HG02623 (cell line): Measurements from ENCODE around the gene SUPT20HL2.
"Not testable (repeated sequence)": the region's sequence is repeated elsewhere in the genome, so short reads cannot be mapped to it uniquely, and the experiment has no call there.

ENCODE experiments used
- ATAC-seq: cut with Tn5 transposase; IDR thresholded peaks from one replicate; pipeline ENCODE4 v1.9.1; 2021; ENCODE audit warnings: moderate library complexity; ENCODE audit not compliant: unreplicated experiment

The SUPT20HL2 gene

GRCh38 chrX:24314019-24314635, at the start of gene SUPT20HL2:
SUPT20HL2 (minus strand) TSS chrX:24314069; CDS start chrX:24313315, 754 bp downstream.
- no peak for ATAC-seq

GRCh38 chrX:24362089-24362745, 48.3 kb upstream of the SUPT20HL2 start:
- ATAC-seq = not testable (repeated sequence)

GRCh38 chrX:24360272-24360671, 46.4 kb upstream of the SUPT20HL2 start, which contains the start of gene SUPT20HL1:
SUPT20HL1 (plus strand) TSS chrX:24360639; CDS start chrX:24362761, 2,122 bp downstream.
- ATAC-seq = no peak

- ATAC-seq = no peak
These were observed 43.2 kb upstream of the SUPT20HL2 start for GRCh38 chrX:24357106-24357505.

- no peak for ATAC-seq
These were observed 41.2 kb upstream of the SUPT20HL2 start for GRCh38 chrX:24355095-24355494.

GRCh38 chrX:24350217-24350616, 36.3 kb upstream of the SUPT20HL2 start:
- no peak for ATAC-seq

- no peak for ATAC-seq
These were observed 34.0 kb upstream of the SUPT20HL2 start for GRCh38 chrX:24347881-24348280.

GRCh38 chrX:24343719-24344118, 29.9 kb upstream of the SUPT20HL2 start:
- ATAC-seq = peak; percentile 64

- no peak for ATAC-seq
These were observed 27.9 kb upstream of the SUPT20HL2 start for GRCh38 chrX:24341795-24342194.

GRCh38 chrX:24340501-24340900, 26.6 kb upstream of the SUPT20HL2 start:
- no peak for ATAC-seq

GRCh38 chrX:24339911-24340310, 26.0 kb upstream of the SUPT20HL2 start:
- no peak for ATAC-seq

GRCh38 chrX:24335871-24336270, 22.0 kb upstream of the SUPT20HL2 start:
- no peak for ATAC-seq

- ATAC-seq = no peak
These were observed 20.6 kb upstream of the SUPT20HL2 start for GRCh38 chrX:24334461-24334860.

- no peak for ATAC-seq
These were observed 19.5 kb upstream of the SUPT20HL2 start for GRCh38 chrX:24333371-24333770.

- ATAC-seq = no peak
These were observed 19.0 kb upstream of the SUPT20HL2 start for GRCh38 chrX:24332878-24333277.

GRCh38 chrX:24325231-24325630, 11.4 kb upstream of the SUPT20HL2 start:
- no peak for ATAC-seq

GRCh38 chrX:24321741-24322395, 8.0 kb upstream of the SUPT20HL2 start:
- ATAC-seq = no peak

- ATAC-seq = no peak
These were observed 3.7 kb upstream of the SUPT20HL2 start for GRCh38 chrX:24317567-24317966.

- no peak for ATAC-seq
These were observed 2.2 kb upstream of the SUPT20HL2 start for GRCh38 chrX:24316111-24316510.

GRCh38 chrX:24312249-24312607, 1.6 kb downstream of the SUPT20HL2 start:
- not testable (repeated sequence) for ATAC-seq

- not testable (repeated sequence) for ATAC-seq
These were observed 2.2 kb downstream of the SUPT20HL2 start for GRCh38 chrX:24311507-24312248.
